IMR-90 (cell line): ENCODE results near the gene SIX6. TPM values are rescaled to one million over a fixed set of nuclear protein-coding genes. Genes with fewer than 3 reads are reported as not detected.

Experiments used
- ATAC-seq: fragments of 200-7000 bp; cut with Tn5 transposase; 2 replicates; pipeline ENCODE4 v1.9.1; 2020; ENCODE audit warnings: low read depth, mild to moderate bottlenecking, moderate library complexity
- BruUV-seq: library from RNA; stranded (reverse); fragments of 400-500 nt; replicated peaks from 2 replicates; lab custom pipeline; 2021; lab: Mats Ljungman, UMichigan
- CTCF ChIA-PET: fragments of 300-600 bp; formaldehyde crosslinking; extraction: SDS; loops from one replicate; lab custom pipeline; 2021; ENCODE audit warnings: antibody characterized with exemption; lab: Yijun Ruan, JAX
- POLR2A ChIA-PET: fragments of 300-600 bp; sonication (Branson Sonifier 250); formaldehyde crosslinking; loops from one replicate; lab custom pipeline; 2022; ENCODE audit warnings: antibody characterized with exemption; ENCODE audit not compliant: unreplicated experiment; lab: Charles Lee
- DNase-seq: peaks from one replicate; pipeline ENCODE4 v3.0.0; 2013
- H2AFZ ChIP-seq: replicated peaks from 2 replicates; pipeline ENCODE3; 2013; ENCODE audit warnings: low read length, mild to moderate bottlenecking; ENCODE audit not compliant: poor library complexity
- H2AK5ac ChIP-seq: 2 replicates; pipeline ENCODE4 v1.6.1; 2013; ENCODE audit warnings: low read depth, low read length, inconsistent platforms
- H2AK9ac ChIP-seq: replicated peaks from 2 replicates; pipeline ENCODE3; 2013; ENCODE audit warnings: mild to moderate bottlenecking, low read depth, low read length, moderate library complexity; ENCODE audit not compliant: poor library complexity
- H2BK120ac ChIP-seq: 2 replicates; pipeline ENCODE4 v1.6.1; 2013; ENCODE audit warnings: low read depth, low read length, inconsistent platforms
- H2BK15ac ChIP-seq: 3 replicates; pipeline ENCODE4 v1.6.1; 2013; ENCODE audit warnings: low read depth, low read length, inconsistent platforms
- H2BK20ac ChIP-seq: 2 replicates; pipeline ENCODE4 v1.6.1; 2013; ENCODE audit warnings: low read depth, mild to moderate bottlenecking, inconsistent platforms, low read length, moderate library complexity
- H2BK5ac ChIP-seq: 2 replicates; pipeline ENCODE4 v1.6.1; 2013; ENCODE audit warnings: mild to moderate bottlenecking, low read depth, low read length, inconsistent platforms; ENCODE audit not compliant: poor library complexity, severe bottlenecking
- H3K14ac ChIP-seq: replicated peaks from 2 replicates; pipeline ENCODE4 v1.6.1; 2013; ENCODE audit warnings: low read depth, low read length, inconsistent platforms
- H3K18ac ChIP-seq: 2 replicates; pipeline ENCODE4 v1.6.1; 2013; ENCODE audit warnings: low read depth, low read length, control low read depth
- H3K23ac ChIP-seq: 2 replicates; pipeline ENCODE4 v1.6.1; 2013; ENCODE audit warnings: low read depth, low read length, inconsistent platforms
- H3K27ac ChIP-seq: 2 replicates; pipeline ENCODE4 v1.5.1; 2013; ENCODE audit warnings: mild to moderate bottlenecking, control low read depth, low read length; ENCODE audit not compliant: insufficient read depth
- H3K27me3 ChIP-seq: 2 replicates; pipeline ENCODE4 v1.6.1; 2013; ENCODE audit warnings: low read length; ENCODE audit not compliant: control insufficient read depth, insufficient read depth
- H3K36me3 ChIP-seq: 2 replicates; pipeline ENCODE4 v1.6.1; 2013; ENCODE audit warnings: low read length, mixed read lengths; ENCODE audit not compliant: control insufficient read depth, insufficient read depth
- H3K4ac ChIP-seq: 2 replicates; pipeline ENCODE4 v1.6.1; 2013; ENCODE audit warnings: low read depth, low read length, inconsistent platforms
- H3K4me1 ChIP-seq: 2 replicates; pipeline ENCODE4 v1.6.1; 2013; ENCODE audit warnings: low read length, mixed read lengths; ENCODE audit not compliant: control insufficient read depth, insufficient read depth
- H3K4me2 ChIP-seq: 2 replicates; pipeline ENCODE4 v1.6.1; 2013; ENCODE audit warnings: low read depth, mild to moderate bottlenecking, control low read depth, low read length, moderate library complexity
- H3K4me3 ChIP-seq: 2 replicates; pipeline ENCODE4 v1.5.1; 2013; ENCODE audit warnings: low read depth, mild to moderate bottlenecking, control low read depth, low read length, moderate library complexity; ENCODE audit not compliant: insufficient read depth
- H3K56ac ChIP-seq: 2 replicates; pipeline ENCODE4 v1.6.1; 2013; ENCODE audit warnings: low read length, inconsistent platforms; ENCODE audit not compliant: insufficient read depth; ENCODE audit errors: extremely low read depth
- H3K79me1 ChIP-seq, 2 experiments: 2 replicates each; pipeline ENCODE4 v1.6.1; 2013; ENCODE audit warnings: low read length in 2 of 2, inconsistent platforms in 1 of 2, low read depth in 1 of 2
- H3K9ac ChIP-seq: 2 replicates; pipeline ENCODE4 v1.6.1; 2013; ENCODE audit warnings: low read depth, low read length, control low read depth
- H3K9me1 ChIP-seq: 2 replicates; pipeline ENCODE4 v1.6.1; 2013; ENCODE audit warnings: low read length, inconsistent platforms; ENCODE audit not compliant: insufficient read depth
- H3K9me3 ChIP-seq: 2 replicates; pipeline ENCODE4 v1.6.1; 2013; ENCODE audit warnings: low read length; ENCODE audit not compliant: control insufficient read depth, insufficient read depth
- H4K20me1 ChIP-seq: 2 replicates; pipeline ENCODE4 v1.6.1; 2013; ENCODE audit warnings: low read length, inconsistent platforms; ENCODE audit not compliant: insufficient read depth
- H4K5ac ChIP-seq: 2 replicates; pipeline ENCODE4 v1.6.1; 2013; ENCODE audit warnings: mild to moderate bottlenecking, low read depth, low read length, control low read depth
- H4K8ac ChIP-seq, 2 experiments: 2 replicates each; pipeline ENCODE4 v1.6.1; 2013; ENCODE audit warnings: low read depth in 2 of 2, low read length in 2 of 2, control low read depth in 1 of 2, inconsistent platforms in 1 of 2
- H4K91ac ChIP-seq: 2 replicates; pipeline ENCODE4 v1.6.1; 2013; ENCODE audit warnings: low read depth, low read length, inconsistent platforms; ENCODE audit not compliant: insufficient read depth
- CHD1 ChIP-seq: IDR thresholded peaks from 2 replicates; pipeline ENCODE4 v1.6.1; 2012; ENCODE audit warnings: low read depth, low read length, improper control_type of control experiment
- FOS ChIP-seq: fragments of 150-350 bp; IDR thresholded peaks from 2 replicates; pipeline ENCODE4 v1.6.1; 2016; ENCODE audit warnings: low read depth, low read length
- MAZ ChIP-seq: IDR thresholded peaks from 2 replicates; pipeline ENCODE4 v1.6.1; 2012; ENCODE audit warnings: low read depth, mild to moderate bottlenecking, low read length, improper control_type of control experiment, moderate library complexity, borderline replicate concordance
- MXI1 ChIP-seq: IDR thresholded peaks from 2 replicates; pipeline ENCODE4 v1.6.1; 2012; ENCODE audit warnings: low read depth, mild to moderate bottlenecking, low read length, moderate library complexity, borderline replicate concordance
- POLR2A ChIP-seq: IDR thresholded peaks from 2 replicates; pipeline ENCODE4 v1.6.1; 2012; ENCODE audit warnings: mild to moderate bottlenecking, low read depth, low read length
- RCOR1 ChIP-seq: IDR thresholded peaks from 2 replicates; pipeline ENCODE4 v1.6.1; 2012; ENCODE audit warnings: mild to moderate bottlenecking, low read length, improper control_type of control experiment; ENCODE audit not compliant: insufficient replicate concordance
- SMC3 ChIP-seq: fragments of 150-350 bp; IDR thresholded peaks from 2 replicates; pipeline ENCODE4 v1.6.1; 2016; ENCODE audit warnings: low read depth, mild to moderate bottlenecking, antibody characterized with exemption, low read length, moderate library complexity
- WGBS, 2 experiments: methylation state at CpG; one replicate each; pipeline versions ENCODE4 v1.1.5 to v1.1.7; 2013; ENCODE audit warnings: missing lambda C conversion rate in 2 of 2; ENCODE audit not compliant: insufficient read length in 1 of 2; ENCODE audit errors: extremely low coverage in 2 of 2; 5-methylcytosine and 5-hydroxymethylcytosine counted together
- dilution Hi-C: fragments of 300-500 bp; cut with HindIII; formaldehyde crosslinking; loops from one replicate; pipeline ENCODE4 v1.14.3; 2018; ENCODE audit warnings: low sequenced_read_pairs; ENCODE audit not compliant: unreplicated experiment
- in situ Hi-C: fragments of 300-500 bp; cut with MboI; formaldehyde crosslinking; loops from 3 replicates; pipeline ENCODE4 v1.14.3; 2019; ENCODE audit warnings: low sequenced_read_pairs, inconsistent platforms, mixed read lengths
- intact Hi-C: fragments of 100-400 bp; cut with micrococcal nuclease; formaldehyde crosslinking; loops from 2 replicates; pipeline ENCODE4 v1.10.0; 2022
- polyA plus RNA-seq, 3 experiments: library from polyadenylated mRNA; depleted of rRNA; stranded (reverse); fragments of >200 nt; gene quantifications; 2 replicates each; pipeline ENCODE4 v1.2.3, GENCODE V29; 2012; ENCODE audit warnings: low replicate concordance in 1 of 3
- total RNA-seq: library from RNA; depleted of rRNA; stranded (reverse); fragments of >200 nt; gene quantifications from 2 replicates; pipeline ENCODE4 v1.2.3, GENCODE V29; 2012
- TF ChIP-seq, protein P1 (sequence below): fragments of 150-350 bp; IDR thresholded peaks from 2 replicates; pipeline ENCODE4 v1.6.1; 2016; ENCODE audit warnings: low read depth, mild to moderate bottlenecking, low read length, moderate library complexity, borderline replicate concordance

Gene SIX6
- total and polyA plus RNA-seq, 2 of the 4 experiments (the other 2 are of a cell fraction), result not detected

DNA sequence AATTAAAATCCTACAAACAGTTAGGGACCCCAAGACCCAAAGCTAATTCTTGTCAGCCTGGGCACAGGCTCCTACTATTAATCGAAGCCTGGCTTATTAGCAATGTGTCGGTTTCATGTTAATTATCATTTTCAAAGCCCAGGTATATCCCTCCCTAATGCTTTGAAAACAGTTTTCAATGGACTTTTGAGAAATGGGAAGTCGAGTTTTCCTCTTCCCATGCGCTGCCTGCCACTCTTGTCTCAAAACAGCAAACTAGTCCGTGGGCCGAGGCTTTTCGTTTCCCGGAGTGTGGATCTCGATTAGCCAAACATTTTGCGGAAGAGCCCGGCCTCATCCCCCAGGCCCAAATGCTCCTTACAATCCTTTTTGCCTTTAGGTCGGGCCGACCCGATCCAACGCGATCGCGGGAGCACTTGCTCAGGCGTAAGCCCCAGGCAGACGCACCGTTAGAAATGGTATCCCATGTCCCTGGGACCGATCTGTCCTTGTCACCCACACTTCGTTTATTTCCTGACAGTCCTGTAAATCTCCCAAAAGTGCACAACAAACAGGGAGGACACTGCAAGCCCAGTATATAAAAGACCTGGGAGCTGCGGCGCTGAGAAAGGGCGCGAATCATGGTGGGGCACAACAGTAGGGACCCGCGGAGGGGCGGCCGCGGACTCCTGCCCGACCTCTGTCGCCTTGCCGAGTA is 1.5 kb downstream of the SIX6 start:
- no peaks in the 10 kb centered on the region for H4K20me1 ChIP-seq
- 0% methylated on average over 3 of the region's 35 CpGs; no CpG with 5 or more reads in 1 of the 2 experiments for WGBS, 2 experiments
- intact Hi-C loops (no loop called here), in situ Hi-C loops (no loop called here), dilution Hi-C loops (no loop called here)
- H3K56ac ChIP-seq, result no peak overlapping the region
- no peak overlapping the region for H4K8ac ChIP-seq
- no peaks in the 10 kb centered on the region for H3K79me1 ChIP-seq
- H4K91ac ChIP-seq, result no peak overlapping the region
- no peak overlapping the region for H3K4me3 ChIP-seq
- H3K9ac ChIP-seq, result no peak overlapping the region
- H2AFZ ChIP-seq, result peak overlapping the region; percentile 60
- POLR2A ChIA-PET, result no interaction called here
- H2AK5ac ChIP-seq, result no peak overlapping the region
- no peak overlapping the region for H3K4ac ChIP-seq
- TF ChIP-seq POLR2A (no peak), RCOR1 (no peak), MAZ (no peak), MXI1 (no peak), FOS (no peak), CHD1 (no peak), SMC3 (no peak)
- TF ChIP-seq, protein P1, sequence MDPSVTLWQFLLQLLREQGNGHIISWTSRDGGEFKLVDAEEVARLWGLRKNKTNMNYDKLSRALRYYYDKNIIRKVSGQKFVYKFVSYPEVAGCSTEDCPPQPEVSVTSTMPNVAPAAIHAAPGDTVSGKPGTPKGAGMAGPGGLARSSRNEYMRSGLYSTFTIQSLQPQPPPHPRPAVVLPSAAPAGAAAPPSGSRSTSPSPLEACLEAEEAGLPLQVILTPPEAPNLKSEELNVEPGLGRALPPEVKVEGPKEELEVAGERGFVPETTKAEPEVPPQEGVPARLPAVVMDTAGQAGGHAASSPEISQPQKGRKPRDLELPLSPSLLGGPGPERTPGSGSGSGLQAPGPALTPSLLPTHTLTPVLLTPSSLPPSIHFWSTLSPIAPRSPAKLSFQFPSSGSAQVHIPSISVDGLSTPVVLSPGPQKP, result no peak
- H3K18ac ChIP-seq, result no peak overlapping the region
- peak overlapping the region; percentile 26 for H2AK9ac ChIP-seq
- no peaks in the 10 kb centered on the region for H3K9me1 ChIP-seq
- no peak overlapping the region; the same call in 1 of the 2 replicates for H3K23ac ChIP-seq
- H3K4me2 ChIP-seq, result no peak overlapping the region
- peaks cover 2% of the 10 kb centered on the region; the same call in 1 of the 2 replicates for H3K4me1 ChIP-seq
- no peak overlapping the region for H2BK120ac ChIP-seq
- no peak overlapping the region for H4K5ac ChIP-seq
- H2BK15ac ChIP-seq, result no peak overlapping the region
- no peak overlapping the region for H2BK20ac ChIP-seq
- ATAC-seq, result no peak
- H3K27me3 ChIP-seq, result peaks cover 98% of the 10 kb centered on the region
- no peak overlapping the region for H3K14ac ChIP-seq
- DNase-seq, result no peak
- no peak overlapping the region for H2BK5ac ChIP-seq
- H3K27ac ChIP-seq, result no peak overlapping the region
- H3K9me3 ChIP-seq, result peaks cover 17% of the 10 kb centered on the region
- CTCF ChIA-PET, result no interaction called here
- BruUV-seq, result no TSS peak
- H3K36me3 ChIP-seq, result no peaks in the 10 kb centered on the region
